Measurements from ENCODE around the gene ARAP1. TPM values are rescaled to one million over a fixed set of nuclear protein-coding genes. Genes with fewer than 3 reads are reported as not detected.

ARAP1 gene
- total and polyA plus RNA-seq, 2 of the 8 experiments (the other 6 are each of a cell fraction or from before 2014, with no cell fraction given) = 25.7 to 61.6 TPM

DNA sequence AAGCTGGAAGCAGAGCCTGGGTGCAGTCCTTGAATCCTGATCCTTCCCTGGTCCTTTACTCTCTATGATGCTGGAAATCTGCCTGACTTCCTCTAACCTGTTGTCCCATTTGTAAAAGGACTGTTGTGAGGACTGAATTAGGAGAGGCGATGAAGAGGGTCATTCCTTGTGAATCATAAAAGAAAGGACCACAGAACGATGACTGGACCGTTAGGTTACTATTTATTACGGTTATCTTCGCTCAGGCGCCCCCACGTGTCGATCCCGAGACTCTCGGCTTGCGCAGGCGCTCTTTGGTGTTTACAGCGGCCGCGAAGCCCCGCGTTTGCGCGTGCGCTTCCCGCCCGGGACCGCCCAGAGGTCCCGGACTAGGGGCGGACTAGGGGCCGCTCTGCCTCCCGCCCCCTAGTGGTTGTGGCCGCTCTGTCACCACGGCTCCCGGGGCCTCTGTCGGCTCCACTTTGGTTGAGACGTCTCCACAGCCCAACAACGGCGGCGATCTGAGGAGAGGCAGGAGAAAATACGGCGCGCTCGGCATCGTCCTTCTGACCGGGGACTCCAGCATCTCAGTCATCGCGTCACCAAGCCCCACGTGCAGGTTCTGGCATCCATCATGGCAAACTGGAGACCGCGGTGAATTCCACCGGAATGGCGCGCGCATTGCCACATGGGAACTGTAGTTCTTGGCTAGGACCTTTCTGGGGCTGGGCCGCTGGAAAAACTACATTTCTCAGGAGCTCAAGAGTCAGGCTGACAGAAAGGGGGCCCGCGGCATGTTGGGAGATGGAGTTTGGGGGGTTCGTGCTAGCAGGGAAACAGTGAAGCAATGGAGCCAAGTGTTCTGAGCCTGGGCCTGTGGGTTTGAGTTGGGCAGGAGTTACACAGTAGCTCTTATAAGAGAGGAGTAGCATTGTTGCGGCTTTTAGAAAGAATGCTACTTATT lies 41.5 kb upstream of the ARAP1 start, which contains the start of gene STARD10 (continued):
- no peak for TF ChIP-seq NANOG (IDR thresholded peaks at IDR 0.05; ENCODE audit: insufficient read depth, low read depth, low read length, poor library complexity, severe bottlenecking)

Measured in H1 (cell line).